NCI-H2107 treated with DMSO at 0.1 percent for 48 hours (cell line): ENCODE results near the gene RXRA.

Source experiments
- DNase-seq: peaks from one replicate; lab custom pipeline; 2025; ENCODE audit not compliant: unreplicated experiment; lab: John Stamatoyannopoulos, UW

The RXRA gene

GRCh38 chr9:134461426-134461982 is 135.2 kb downstream of the RXRA start:
- no peak for DNase-seq

GRCh38 chr9:134462318-134462717 is 136.1 kb downstream of the RXRA start:
- no peak for DNase-seq

GRCh38 chr9:134463280-134463679 is 137.0 kb downstream of the RXRA start:
- no peak for DNase-seq

GRCh38 chr9:134466869-134467616 is 140.8 kb downstream of the RXRA start:
- DNase-seq, result no peak

GRCh38 chr9:134468358-134468757 is 142.1 kb downstream of the RXRA start:
- DNase-seq, result no peak

GRCh38 chr9:134469041-134469875 is 143.0 kb downstream of the RXRA start:
- DNase-seq, result no peak

GRCh38 chr9:134472256-134472655 is 146.0 kb downstream of the RXRA start:
- no peak for DNase-seq

- DNase-seq, result no peak
Measured at GRCh38 chr9:134473141-134474054, 147.1 kb downstream of the RXRA start.

- DNase-seq, result no peak
Measured at GRCh38 chr9:134474055-134474370, 147.8 kb downstream of the RXRA start.

- no peak for DNase-seq
Measured at GRCh38 chr9:134475011-134475790, 148.9 kb downstream of the RXRA start.

GRCh38 chr9:134476272-134476941 is 150.2 kb downstream of the RXRA start:
- no peak for DNase-seq

- DNase-seq, result no peak
Measured at GRCh38 chr9:134476942-134477335, 150.7 kb downstream of the RXRA start.

GRCh38 chr9:134477342-134477925 is 151.2 kb downstream of the RXRA start:
- DNase-seq, result no peak

- DNase-seq, result no peak
Measured at GRCh38 chr9:134477927-134478326, 151.7 kb downstream of the RXRA start.

- no peak for DNase-seq
Measured at GRCh38 chr9:134481762-134482161, 155.5 kb downstream of the RXRA start.

GRCh38 chr9:134482226-134482625 is 156.0 kb downstream of the RXRA start:
- no peak for DNase-seq

- no peak for DNase-seq
Measured at GRCh38 chr9:134483361-134484184, 157.3 kb downstream of the RXRA start.

GRCh38 chr9:134484479-134484878 is 158.2 kb downstream of the RXRA start:
- DNase-seq, result no peak

GRCh38 chr9:134485653-134486052 is 159.4 kb downstream of the RXRA start:
- no peak for DNase-seq
